OCI-LY1 (cell line): ENCODE measurements around the gene SLC6A9.

ENCODE experiments used
- H2AFZ ChIP-seq: fragments of 200-600 bp; sonication (generic), shearing (Covaris generic); 2 replicates; pipeline ENCODE4 v1.6.0; 2014; ENCODE audit warnings: antibody characterized with exemption, mild to moderate bottlenecking, low read length
- H3F3A ChIP-seq: fragments of 200-600 bp; sonication (generic), shearing (Covaris generic); 2 replicates; pipeline ENCODE4 v1.6.0; 2014; ENCODE audit warnings: mild to moderate bottlenecking, antibody characterized with exemption, low read length, moderate library complexity; ENCODE audit not compliant: insufficient read depth
- H3K27ac ChIP-seq: fragments of 200-600 bp; sonication (generic); 2 replicates; pipeline ENCODE4 v1.5.1; 2014; ENCODE audit warnings: low read length, mixed run types, mild to moderate bottlenecking, low read depth; ENCODE audit not compliant: poor library complexity, severe bottlenecking
- H3K27me3 ChIP-seq: fragments of 200-600 bp; sonication (generic); 2 replicates; pipeline ENCODE4 v1.6.0; 2014; ENCODE audit warnings: antibody characterized with exemption, mild to moderate bottlenecking, low read length, moderate library complexity; ENCODE audit not compliant: insufficient read depth
- H3K36me3 ChIP-seq: fragments of 200-600 bp; sonication (generic); 2 replicates; pipeline ENCODE4 v1.6.1; 2014; ENCODE audit warnings: mild to moderate bottlenecking, antibody characterized with exemption, low read length, moderate library complexity, mixed read lengths; ENCODE audit not compliant: insufficient read depth
- H3K4me1 ChIP-seq: fragments of 200-600 bp; sonication (generic); 2 replicates; pipeline ENCODE4 v1.5.1; 2014; ENCODE audit warnings: mild to moderate bottlenecking, low read length, moderate library complexity; ENCODE audit not compliant: insufficient read depth, severe bottlenecking
- H3K4me2 ChIP-seq: fragments of 200-600 bp; sonication (generic), shearing (Covaris generic); 2 replicates; pipeline ENCODE4 v1.6.1; 2014; ENCODE audit warnings: low read length
- H3K4me3 ChIP-seq: fragments of 200-600 bp; sonication (generic); 2 replicates; pipeline ENCODE4 v1.5.1; 2014; ENCODE audit warnings: low read length, low read depth, mild to moderate bottlenecking, mixed read lengths; ENCODE audit not compliant: poor library complexity, severe bottlenecking
- H3K79me2 ChIP-seq: fragments of 200-600 bp; shearing (Covaris generic); 2 replicates; pipeline ENCODE4 v1.6.1; 2016; ENCODE audit warnings: mixed run types, low read length, mixed read lengths; ENCODE audit not compliant: insufficient read depth
- H3K9ac ChIP-seq: fragments of 200-600 bp; sonication (generic), shearing (Covaris generic); 2 replicates; pipeline ENCODE4 v1.6.1; 2014; ENCODE audit warnings: mild to moderate bottlenecking, low read length, mixed read lengths
- H3K9me2 ChIP-seq: fragments of 200-600 bp; sonication (generic), shearing (Covaris generic); 2 replicates; pipeline ENCODE4 v1.6.1; 2014; ENCODE audit warnings: low read depth, mild to moderate bottlenecking, low read length, mixed read lengths
- H3K9me3 ChIP-seq: fragments of 200-600 bp; shearing (Covaris generic); 2 replicates; pipeline ENCODE4 v1.6.1; 2014; ENCODE audit warnings: low read length, mixed read lengths
- H4K20me1 ChIP-seq: fragments of 200-600 bp; sonication (generic), shearing (Covaris generic); 2 replicates; pipeline ENCODE4 v1.6.0; 2016; ENCODE audit warnings: mild to moderate bottlenecking, low read length; ENCODE audit not compliant: insufficient read depth
- EZH2 ChIP-seq: fragments of 200-600 bp; sonication (generic), shearing (Covaris generic); IDR thresholded peaks from 2 replicates; pipeline ENCODE4 v1.8.0; 2017; ENCODE audit warnings: borderline replicate concordance, mixed run types, mild to moderate bottlenecking, antibody characterized with exemption, low read length, moderate library complexity, mixed read lengths
- TF ChIP-seq, protein P1 (sequence below): fragments of 200-600 bp; sonication (generic), shearing (Covaris generic); IDR thresholded peaks from 2 replicates; pipeline ENCODE4 v1.5.1; 2017; ENCODE audit warnings: mild to moderate bottlenecking, antibody characterized with exemption, low read length, moderate library complexity, mixed read lengths

The SLC6A9 gene

GRCh38 chr1:44014365-44015104, 16.7 kb downstream of the SLC6A9 start:
- Histone ChIP-seq H4K20me1 (no peaks in the 10 kb centered on the region), H2AFZ (no peak overlapping the region), H3K9ac (no peak overlapping the region), H3K27ac (no peak overlapping the region), H3K79me2 (no peaks in the 10 kb centered on the region), H3K36me3 (no peaks in the 10 kb centered on the region), H3F3A (no peaks in the 10 kb centered on the region), H3K27me3 (no peaks in the 10 kb centered on the region; the same call in 1 of the 2 replicates), H3K4me3 (no peak overlapping the region), H3K9me3 (no peaks in the 10 kb centered on the region), H3K9me2 (no peaks in the 10 kb centered on the region), H3K4me1 (no peaks in the 10 kb centered on the region), H3K4me2 (no peak overlapping the region)
- TF ChIP-seq, protein P1, sequence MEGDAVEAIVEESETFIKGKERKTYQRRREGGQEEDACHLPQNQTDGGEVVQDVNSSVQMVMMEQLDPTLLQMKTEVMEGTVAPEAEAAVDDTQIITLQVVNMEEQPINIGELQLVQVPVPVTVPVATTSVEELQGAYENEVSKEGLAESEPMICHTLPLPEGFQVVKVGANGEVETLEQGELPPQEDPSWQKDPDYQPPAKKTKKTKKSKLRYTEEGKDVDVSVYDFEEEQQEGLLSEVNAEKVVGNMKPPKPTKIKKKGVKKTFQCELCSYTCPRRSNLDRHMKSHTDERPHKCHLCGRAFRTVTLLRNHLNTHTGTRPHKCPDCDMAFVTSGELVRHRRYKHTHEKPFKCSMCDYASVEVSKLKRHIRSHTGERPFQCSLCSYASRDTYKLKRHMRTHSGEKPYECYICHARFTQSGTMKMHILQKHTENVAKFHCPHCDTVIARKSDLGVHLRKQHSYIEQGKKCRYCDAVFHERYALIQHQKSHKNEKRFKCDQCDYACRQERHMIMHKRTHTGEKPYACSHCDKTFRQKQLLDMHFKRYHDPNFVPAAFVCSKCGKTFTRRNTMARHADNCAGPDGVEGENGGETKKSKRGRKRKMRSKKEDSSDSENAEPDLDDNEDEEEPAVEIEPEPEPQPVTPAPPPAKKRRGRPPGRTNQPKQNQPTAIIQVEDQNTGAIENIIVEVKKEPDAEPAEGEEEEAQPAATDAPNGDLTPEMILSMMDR = no peak
- no peak for TF ChIP-seq EZH2

- Histone ChIP-seq H3K4me2 (no peak overlapping the region), H3K9me3 (no peaks in the 10 kb centered on the region), H3K27ac (no peak overlapping the region), H3K9me2 (no peaks in the 10 kb centered on the region), H2AFZ (no peak overlapping the region), H3K4me1 (no peaks in the 10 kb centered on the region), H3K79me2 (no peaks in the 10 kb centered on the region), H3F3A (no peaks in the 10 kb centered on the region), H4K20me1 (no peaks in the 10 kb centered on the region), H3K9ac (no peak overlapping the region), H3K36me3 (no peaks in the 10 kb centered on the region), H3K27me3 (no peaks in the 10 kb centered on the region; the same call in 1 of the 2 replicates), H3K4me3 (no peak overlapping the region)
- no peak for TF ChIP-seq EZH2
- TF ChIP-seq, protein P1 = no peak
These were observed 17.3 kb downstream of the SLC6A9 start for GRCh38 chr1:44013949-44014348.

DNA sequence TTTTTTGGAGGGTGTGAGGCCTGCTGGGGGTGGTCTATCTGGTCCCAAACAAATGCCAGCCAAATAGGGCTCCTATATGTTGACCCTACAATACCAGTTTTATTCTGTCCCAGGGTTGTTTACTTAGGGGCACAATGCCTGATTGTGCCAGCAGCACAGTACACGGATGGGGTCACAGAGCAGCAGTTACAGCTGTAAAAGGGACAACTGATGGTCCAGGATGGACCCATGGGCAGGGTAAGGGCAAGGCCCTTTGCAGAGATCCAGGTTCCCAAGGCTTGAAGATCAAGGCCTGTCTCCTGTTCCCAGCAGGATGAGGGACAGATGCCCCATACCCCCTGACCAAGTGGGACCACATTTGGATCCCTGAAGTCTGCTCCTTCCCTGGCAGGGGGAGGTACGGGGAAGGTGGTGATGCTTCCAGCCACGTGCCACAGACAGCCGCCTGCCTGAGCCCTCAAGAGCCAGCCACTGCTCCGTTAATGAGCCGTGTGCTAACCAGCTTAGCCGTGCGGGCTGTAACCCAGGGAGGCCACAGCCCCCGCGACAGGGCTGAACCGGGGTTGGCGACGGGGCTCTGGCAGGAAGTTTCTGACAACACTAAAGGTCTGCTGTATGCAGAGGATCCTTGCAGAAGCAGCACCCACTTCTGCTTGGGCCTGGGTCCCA, 18.2 kb downstream of the SLC6A9 start:
- no peaks in the 10 kb centered on the region for H3K4me1 ChIP-seq
- H3K9me3 ChIP-seq = no peaks in the 10 kb centered on the region
- no peaks in the 10 kb centered on the region for H3K9me2 ChIP-seq
- no peaks in the 10 kb centered on the region for H3K36me3 ChIP-seq
- no peak overlapping the region for H2AFZ ChIP-seq
- H4K20me1 ChIP-seq = no peaks in the 10 kb centered on the region
- H3K27ac ChIP-seq = no peak overlapping the region
- no peak overlapping the region for H3K9ac ChIP-seq
- no peaks in the 10 kb centered on the region; the same call in 1 of the 2 replicates for H3K27me3 ChIP-seq
- H3K79me2 ChIP-seq = no peaks in the 10 kb centered on the region
- no peaks in the 10 kb centered on the region for H3F3A ChIP-seq
- TF ChIP-seq EZH2 = no peak
- TF ChIP-seq, protein P1 = no peak
- H3K4me3 ChIP-seq = no peak overlapping the region
- H3K4me2 ChIP-seq = no peak overlapping the region
